Body of pancreas (tissue), 4 donors: ENCODE results near the gene CAST. TPM values are rescaled to one million over a fixed set of nuclear protein-coding genes. Genes with fewer than 3 reads are reported as not detected.
A peak's percentile ranks its signal among the peaks of the same experiment; 100 is the strongest.

ENCODE experiments used
- ATAC-seq: fragments of 150-250 bp; one replicate; pipeline ENCODE4 v1.9.1; 2016
- DNase-seq, 4 donors: peaks; one replicate each; pipeline ENCODE4 v3.0.0-alpha.2; 2019
- H3K27ac ChIP-seq, 4 donors: fragments of 200-600 bp; sonication (generic); 1 replicate in 3 of 4; 2 replicates in 1 of 4; pipeline versions ENCODE4 v1.5.1 to v1.6.1; 2016 to 2019; ENCODE audit warnings: mild to moderate bottlenecking in 1 of 4, mixed read lengths in 1 of 4, moderate library complexity in 1 of 4
- H3K27me3 ChIP-seq, 2 donors: fragments of 200-600 bp; sonication (generic); one replicate each; pipeline ENCODE4 v1.6.0; 2016; ENCODE audit warnings: mild to moderate bottlenecking in 1 of 2
- H3K36me3 ChIP-seq, 2 donors: fragments of 200-600 bp; sonication (generic); replicated peaks in 1 of 2; 2 replicates each; pipeline ENCODE4 v1.5.1; 2016; ENCODE audit warnings: low read depth in 2 of 2; ENCODE audit not compliant: insufficient read depth in 1 of 2
- H3K4me1 ChIP-seq: fragments of 200-600 bp; sonication (generic); one replicate; pipeline ENCODE4 v1.6.0; 2016
- H3K4me3 ChIP-seq, 2 donors: fragments of 200-600 bp; sonication (generic); 1 replicate in 1 of 2; 2 replicates in 1 of 2; pipeline ENCODE4 v1.5.1; 2016 to 2019
- H3K9me3 ChIP-seq, 3 donors: fragments of 200-600 bp; sonication (generic); 1 replicate in 2 of 3; 2 replicates in 1 of 3; pipeline ENCODE4 v1.5.1; 2016
- CTCF ChIP-seq, 7 experiments: fragments of 450-650 bp in 4 of 7; fragments of 200-600 bp in 3 of 7; sonication (generic) in 3 of 7; IDR thresholded peaks; one replicate each; pipeline ENCODE4 v1.5.1; 2016 to 2019; ENCODE audit warnings: antibody characterized with exemption in 7 of 7
- POLR2A ChIP-seq, 3 donors: fragments of 450-650 bp; IDR thresholded peaks; one replicate each; pipeline ENCODE4 v1.6.1; 2016; ENCODE audit warnings: antibody characterized with exemption in 3 of 3, mild to moderate bottlenecking in 2 of 3
- WGBS, 2 donors: methylation state at CpG; one replicate each; pipeline ENCODE4 v1.1.5; 2017; 5-methylcytosine and 5-hydroxymethylcytosine counted together
- intact Hi-C: fragments of 100-400 bp; cut with DNase I; formaldehyde crosslinking; loops from one replicate; pipeline ENCODE4 v1.15.1; 2023
- total RNA-seq, 2 donors: library from RNA; depleted of rRNA; stranded (reverse); fragments of >200 nt; gene quantifications; one replicate each; pipeline ENCODE4 v1.1.0, GENCODE V29; 2016

The CAST gene
- total RNA-seq, 2 donors from 2014 or later = 130 to 157 TPM

DNA sequence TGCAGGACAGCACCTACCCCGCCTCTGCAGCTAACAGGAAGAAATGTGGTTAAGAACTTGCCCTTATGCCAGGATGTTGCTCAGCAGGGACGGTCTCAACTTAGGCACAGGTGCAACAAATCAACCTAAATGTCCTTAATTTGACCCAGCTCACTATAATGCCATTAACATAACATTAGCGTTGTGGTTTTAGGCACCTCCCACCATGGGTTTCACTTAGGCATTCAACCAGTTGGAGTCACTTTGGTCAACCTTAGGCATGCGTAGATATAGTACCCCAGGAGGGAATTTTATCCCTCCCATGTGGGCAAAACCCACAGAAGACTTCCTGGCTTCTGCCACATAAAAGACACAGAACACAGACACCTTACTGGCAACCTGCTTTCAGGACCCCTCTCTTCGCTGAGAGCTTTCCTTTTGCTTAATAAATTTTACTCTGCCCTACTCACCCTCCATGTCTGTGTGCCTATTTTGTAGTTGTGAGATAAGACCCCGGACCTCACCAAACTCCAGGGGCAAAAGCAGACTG, 154.3 kb downstream of the CAST start:
- TF ChIP-seq CTCF (IDR thresholded peaks at IDR 0.05) (no peak), POLR2A (IDR thresholded peaks at IDR 0.05) (no peak)

DNA sequence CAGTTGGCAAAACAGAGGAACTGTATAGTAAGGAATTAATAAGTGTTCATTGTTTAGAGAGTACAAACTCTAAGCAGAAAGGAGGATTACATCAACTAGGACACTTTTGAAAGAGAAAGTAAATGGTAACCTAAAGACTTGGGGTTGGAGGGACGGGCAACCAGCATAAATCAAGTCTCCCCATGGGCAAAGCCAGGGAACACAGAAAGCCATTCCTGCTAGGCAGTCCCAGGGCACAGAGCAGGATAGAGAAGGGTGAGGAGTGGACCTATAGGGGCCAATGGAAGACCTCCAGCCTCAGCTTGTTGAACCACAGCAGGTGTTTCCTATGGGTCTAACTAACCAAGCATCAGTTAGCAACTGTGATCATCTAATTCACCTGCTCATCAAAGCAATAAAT, 154.8 kb downstream of the CAST start:
- TF ChIP-seq CTCF (IDR thresholded peaks at IDR 0.05) (no peak), POLR2A (IDR thresholded peaks at IDR 0.05) (no peak)
- intact Hi-C loops = no loop called here
- H3K9me3 ChIP-seq = no peaks in the 10 kb centered on the region
- H3K4me3 ChIP-seq = no peak overlapping the region
- DNase-seq = no peak
- no peaks in the 10 kb centered on the region for H3K27me3 ChIP-seq
- no peak for ATAC-seq
- 84 to 86% methylated on average over 1 of the region's 1 CpG for WGBS, 2 donors
- H3K27ac ChIP-seq = no peak overlapping the region
- H3K36me3 ChIP-seq = no peaks in the 10 kb centered on the region
- H3K4me1 ChIP-seq = no peaks in the 10 kb centered on the region

More for the DNA sequence above, 154.3 kb downstream of the CAST start:
- WGBS, 2 donors = 77 to 81% methylated on average over 6 of the region's 6 CpGs
- Histone ChIP-seq H3K4me1 (no peaks in the 10 kb centered on the region), H3K36me3 (no peaks in the 10 kb centered on the region), H3K9me3 (no peaks in the 10 kb centered on the region), H3K4me3 (no peak overlapping the region), H3K27me3 (no peaks in the 10 kb centered on the region), H3K27ac (no peak overlapping the region)
- DNase-seq = no peak
- ATAC-seq = no peak
- intact Hi-C loops = no loop called here

DNA sequence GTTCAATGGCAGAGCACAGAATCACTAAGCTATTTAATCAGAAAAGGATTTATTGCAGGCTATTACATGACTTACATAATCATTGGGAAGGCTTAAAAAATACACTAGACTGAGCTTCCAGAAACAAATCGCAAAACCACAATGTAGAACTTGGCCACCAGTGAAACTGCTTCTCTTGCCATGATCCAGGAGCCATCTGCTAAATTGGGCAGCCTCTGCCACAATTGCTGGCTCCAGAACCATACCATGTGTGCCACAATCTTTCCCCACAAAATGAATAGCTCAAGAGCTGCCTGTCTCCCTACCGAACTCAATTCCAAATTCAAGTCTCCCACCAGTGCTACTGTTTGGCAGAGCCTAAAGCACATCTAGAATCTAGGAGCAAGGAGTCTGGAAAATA, 155.3 kb downstream of the CAST start:
- ATAC-seq = no peak
- H3K27me3 ChIP-seq = no peaks in the 10 kb centered on the region

DNA sequence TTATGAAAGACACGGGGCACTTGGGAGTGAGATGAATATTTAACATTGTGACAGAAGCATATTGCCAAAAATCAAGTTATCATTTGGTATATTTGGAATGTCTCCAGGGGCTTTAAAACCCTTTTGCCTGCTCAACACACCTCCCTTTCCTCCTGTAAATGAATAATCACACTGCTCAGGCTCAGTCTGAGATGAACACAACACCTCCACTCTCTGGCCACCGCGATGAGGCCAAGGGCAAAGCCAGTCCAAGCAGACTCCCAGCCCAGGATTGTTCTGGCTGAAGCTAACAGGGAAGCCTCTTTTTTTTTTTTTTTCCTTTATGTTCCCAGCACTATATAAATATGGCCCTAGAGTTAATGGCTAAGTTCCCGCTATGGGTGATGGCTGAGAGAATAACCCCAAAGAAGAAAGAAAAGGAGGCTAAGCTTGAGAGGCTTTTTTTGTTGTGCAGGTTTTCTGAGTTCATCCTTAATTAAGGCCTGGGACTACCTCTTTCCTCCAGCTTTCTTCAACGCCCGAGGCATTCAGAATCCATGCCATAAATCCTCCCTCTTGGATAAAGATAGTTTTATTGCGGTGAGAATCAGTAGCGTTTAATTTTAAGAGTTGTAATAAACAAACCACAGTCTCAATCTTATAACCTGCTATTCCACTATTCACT, 156.1 kb downstream of the CAST start:
- WGBS, 2 donors = 75 to 80% methylated on average over 8 of the region's 8 CpGs
- DNase-seq (no peak), ATAC-seq (peak; percentile 24)
- Histone ChIP-seq H3K9me3 (no peaks in the 10 kb centered on the region), H3K27me3 (no peaks in the 10 kb centered on the region), H3K27ac (no peak overlapping the region), H3K4me1 (no peaks in the 10 kb centered on the region), H3K36me3 (no peaks in the 10 kb centered on the region), H3K4me3 (no peak overlapping the region)
- no peak for TF ChIP-seq CTCF (IDR thresholded peaks at IDR 0.05)
- no peak for TF ChIP-seq POLR2A (IDR thresholded peaks at IDR 0.05)
- intact Hi-C loops = no loop called here

More for the DNA sequence above, 155.3 kb downstream of the CAST start:
- TF ChIP-seq POLR2A (IDR thresholded peaks at IDR 0.05) = no peak
- TF ChIP-seq CTCF (IDR thresholded peaks at IDR 0.05) = no peak
- DNase-seq = no peak
- H3K27ac ChIP-seq = no peak overlapping the region
- whole genome bisulfite sequencing, 2 donors = 61 to 66% methylated on average over 2 of the region's 2 CpGs
- no peaks in the 10 kb centered on the region for H3K4me1 ChIP-seq
- no peaks in the 10 kb centered on the region for H3K9me3 ChIP-seq
- H3K4me3 ChIP-seq = no peak overlapping the region
- intact Hi-C loops = no loop called here
- no peaks in the 10 kb centered on the region for H3K36me3 ChIP-seq

DNA sequence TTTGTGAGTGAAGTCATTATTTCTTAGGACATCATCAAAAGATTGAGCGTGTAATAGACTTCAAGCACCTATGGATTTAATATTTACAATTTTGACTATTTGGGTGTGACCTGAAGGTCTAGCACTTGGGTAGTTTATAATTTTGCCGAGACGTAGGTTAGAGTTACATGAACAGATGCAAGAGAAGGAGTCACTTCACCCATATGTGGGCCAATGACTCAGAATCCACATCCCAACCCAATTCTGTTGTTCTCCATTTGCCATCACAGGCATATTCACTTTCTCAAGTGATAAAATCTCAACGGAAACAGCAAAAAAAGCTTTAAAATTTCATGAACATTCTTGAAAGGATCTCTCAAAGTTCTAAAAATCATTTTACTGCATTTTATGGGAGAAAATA, 157.6 kb downstream of the CAST start:
- intact Hi-C loops = no loop called here
- no peaks in the 10 kb centered on the region for H3K9me3 ChIP-seq
- no peak for ATAC-seq
- no peaks in the 10 kb centered on the region for H3K4me1 ChIP-seq
- DNase-seq = no peak
- no peak overlapping the region for H3K4me3 ChIP-seq
- TF ChIP-seq CTCF (IDR thresholded peaks at IDR 0.05) = no peak
- TF ChIP-seq POLR2A (IDR thresholded peaks at IDR 0.05) = no peak
- 81 to 90% methylated on average over 4 of the region's 4 CpGs for WGBS, 2 donors
- H3K36me3 ChIP-seq = no peaks in the 10 kb centered on the region
- no peaks in the 10 kb centered on the region for H3K27me3 ChIP-seq
- no peak overlapping the region for H3K27ac ChIP-seq
